HUDEP-2 (cell line): ENCODE results near the gene RPL39.
"Not testable (repeated sequence)": the region's sequence is repeated elsewhere in the genome, so short reads cannot be mapped to it uniquely, and the experiment has no call there.

Source experiments
- DNase-seq, 76 experiments: peaks; one replicate each; lab custom pipeline; 2025; ENCODE audit not compliant: unreplicated experiment in 76 of 76; lab: John Stamatoyannopoulos, UW

RPL39 gene

DNA sequence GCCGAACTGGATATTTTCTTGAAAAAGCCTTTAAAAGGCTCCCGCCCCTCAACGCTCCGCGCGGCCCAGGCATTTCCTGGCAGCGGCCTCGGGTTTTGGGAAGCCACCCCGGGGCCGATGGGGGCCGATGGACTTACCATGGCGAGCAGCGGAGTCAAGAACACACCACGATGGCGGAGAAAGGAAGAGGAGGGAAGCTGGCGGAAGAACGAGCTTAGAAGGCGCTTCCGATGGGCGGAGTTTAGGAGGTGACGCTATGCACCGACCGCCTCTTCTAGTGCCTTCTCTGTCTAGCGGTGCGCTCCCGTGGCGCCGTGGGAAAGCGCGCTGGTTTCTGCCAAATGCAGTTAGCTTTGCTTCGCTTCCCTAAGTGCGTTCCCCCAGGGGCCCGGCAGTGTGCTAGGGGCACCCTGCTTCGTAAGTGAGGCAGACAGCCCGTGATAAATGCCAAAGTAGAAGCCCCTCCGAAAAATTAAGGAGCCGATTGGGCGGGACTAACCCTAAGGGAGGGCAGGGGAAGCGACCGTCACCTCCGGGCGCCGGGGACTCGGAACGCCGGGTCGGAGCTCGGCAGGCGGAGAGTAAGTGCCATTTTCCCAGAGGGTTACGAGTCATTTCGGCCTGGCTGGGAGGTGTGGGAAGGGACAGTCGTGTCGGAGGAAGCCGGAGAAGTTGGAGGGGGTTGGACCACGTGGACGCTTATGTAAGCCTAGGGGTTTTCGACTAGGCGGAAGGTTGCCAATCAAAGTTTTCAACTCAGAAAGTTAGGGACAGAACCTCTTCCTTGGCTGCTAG lies at the start of gene RPL39:
RPL39 (minus strand) TSS at position 194 of the 795 bp plus-strand sequence; CDS start at position 140, 54 bp downstream.
- DNase-seq: peak in 75 of 76 experiments; percentile 1 to 77 (median 60)

DNA sequence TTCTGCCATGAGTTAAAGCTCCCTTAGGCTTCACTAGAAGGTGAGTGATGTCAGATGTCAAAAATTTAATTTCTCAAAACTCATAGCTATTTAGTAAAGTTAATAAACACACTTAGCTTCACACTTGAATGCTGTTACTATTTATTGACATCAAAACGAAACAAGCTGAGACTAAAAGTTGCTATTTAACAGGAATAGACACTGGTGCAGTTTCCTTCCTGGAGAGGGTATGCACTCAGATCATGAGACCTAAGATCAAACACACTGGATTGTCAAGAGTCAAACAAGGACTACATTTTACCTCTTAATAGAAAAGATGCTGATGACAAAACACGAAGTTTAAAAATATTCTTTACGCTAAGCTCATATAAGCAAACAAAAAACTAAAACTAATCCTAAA lies 42.5 kb upstream of the RPL39 start:
- DNase-seq: no peak

DNA sequence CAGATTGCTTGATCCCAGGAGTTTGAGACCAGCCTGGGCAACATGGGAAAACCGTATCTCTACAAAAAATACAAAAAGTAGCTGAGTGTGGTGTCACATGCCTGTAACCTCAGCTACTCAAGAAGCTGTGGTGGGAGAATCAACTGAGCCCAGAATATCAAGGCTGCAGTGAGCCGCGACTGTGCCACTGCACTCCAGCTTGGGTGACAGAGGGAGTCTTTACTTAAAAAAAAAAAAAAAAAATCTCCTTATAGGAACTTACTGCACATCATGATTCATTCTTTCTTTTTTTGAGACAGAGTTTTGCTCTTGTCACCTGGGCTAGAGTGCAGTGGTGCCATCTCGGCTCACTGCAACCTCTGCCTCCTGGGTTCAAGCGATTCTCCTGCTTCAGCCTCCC lies 37.0 kb upstream of the RPL39 start:
- no peak for DNase-seq

DNA sequence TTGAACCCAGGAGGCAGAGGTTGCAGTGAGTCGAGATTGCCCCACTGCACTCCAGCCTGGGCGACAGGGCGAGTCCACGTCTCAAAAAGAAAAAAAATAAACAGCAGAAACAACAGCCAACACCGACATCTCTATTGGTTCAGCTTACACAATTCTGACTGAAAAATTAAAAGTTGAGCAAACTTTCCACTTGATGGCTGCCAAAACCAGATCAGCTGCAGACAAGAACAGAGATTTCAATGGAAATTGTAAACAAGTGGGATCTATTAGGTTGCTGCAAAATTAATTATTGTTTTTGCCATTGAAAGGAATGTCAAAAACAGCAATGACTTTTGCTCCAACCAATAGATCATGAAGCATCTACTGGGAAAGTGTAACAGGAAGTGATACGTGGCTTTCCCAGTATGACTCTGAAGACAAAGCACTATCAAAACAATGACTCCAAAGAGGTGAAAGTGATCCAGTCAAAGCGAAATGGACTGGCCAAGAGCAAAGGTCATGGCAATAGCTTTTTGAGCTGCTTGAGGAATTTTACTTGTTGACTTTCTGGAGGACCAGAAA lies 35.0 kb upstream of the RPL39 start:
- DNase-seq: no peak

DNA sequence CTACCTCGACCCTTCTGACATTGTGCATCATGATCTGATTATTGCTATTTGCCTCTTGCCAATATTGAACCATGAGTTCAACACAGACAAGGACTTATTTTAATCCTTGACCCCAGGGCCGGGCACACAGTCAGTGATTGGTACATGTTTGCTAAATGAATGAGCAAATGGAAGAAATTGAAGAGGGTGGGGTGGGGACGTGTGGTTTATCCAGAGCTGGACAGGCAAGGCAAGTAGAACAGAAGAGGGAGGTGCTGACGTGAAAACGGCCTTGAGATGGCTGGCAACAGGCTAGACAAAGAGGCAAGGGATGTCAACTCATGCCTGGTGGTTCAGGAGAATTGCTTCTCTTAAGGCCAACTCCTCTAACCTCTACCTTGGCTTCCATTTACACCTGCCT lies 32.8 kb upstream of the RPL39 start:
- not testable (repeated sequence) for DNase-seq

DNA sequence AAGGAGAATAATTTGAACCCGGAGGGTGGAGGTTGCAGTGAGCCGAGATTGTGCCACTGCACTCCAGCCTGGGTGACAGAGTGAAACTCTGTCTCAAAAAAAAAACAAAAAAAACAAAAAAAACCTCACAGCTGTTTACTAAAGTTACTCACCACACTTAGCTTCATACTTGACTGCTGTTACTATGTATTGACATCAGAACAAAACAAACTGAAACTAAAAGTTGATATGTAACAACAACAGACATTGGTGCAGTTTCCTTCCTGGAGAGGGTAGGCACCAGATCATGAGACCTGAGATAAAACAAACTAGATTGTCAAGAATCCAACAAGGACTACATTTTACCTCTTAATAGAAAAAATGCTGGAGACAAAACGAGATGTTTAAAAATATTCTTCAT lies 30.3 kb upstream of the RPL39 start:
- not testable (repeated sequence) for DNase-seq

DNA sequence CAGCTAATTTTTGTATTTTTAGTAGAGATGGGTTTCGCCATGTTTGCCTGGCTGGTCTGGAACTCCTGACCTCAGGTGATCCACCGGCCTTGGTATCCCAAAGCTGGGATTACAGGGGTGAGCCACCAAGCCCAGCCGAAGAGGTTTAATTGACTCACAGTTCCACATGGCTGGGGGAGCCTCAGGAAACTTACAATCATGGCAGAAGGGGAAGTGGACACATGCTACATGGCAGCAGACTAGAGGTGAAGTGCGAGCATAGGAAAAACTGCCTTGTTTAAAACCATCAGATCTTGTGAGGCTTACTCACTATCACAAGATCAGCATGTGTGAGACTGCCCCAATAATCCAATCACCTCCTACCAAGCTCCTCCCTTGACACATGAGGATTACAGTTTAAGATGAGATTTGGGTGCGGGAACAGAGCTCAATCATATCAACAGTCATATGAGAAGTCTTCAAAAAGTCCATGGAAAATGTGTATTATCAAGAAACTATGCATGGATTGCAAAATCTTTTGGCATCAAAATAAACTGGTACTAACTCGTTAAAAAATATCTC lies 25.8 kb upstream of the RPL39 start:
- no peak for DNase-seq

DNA sequence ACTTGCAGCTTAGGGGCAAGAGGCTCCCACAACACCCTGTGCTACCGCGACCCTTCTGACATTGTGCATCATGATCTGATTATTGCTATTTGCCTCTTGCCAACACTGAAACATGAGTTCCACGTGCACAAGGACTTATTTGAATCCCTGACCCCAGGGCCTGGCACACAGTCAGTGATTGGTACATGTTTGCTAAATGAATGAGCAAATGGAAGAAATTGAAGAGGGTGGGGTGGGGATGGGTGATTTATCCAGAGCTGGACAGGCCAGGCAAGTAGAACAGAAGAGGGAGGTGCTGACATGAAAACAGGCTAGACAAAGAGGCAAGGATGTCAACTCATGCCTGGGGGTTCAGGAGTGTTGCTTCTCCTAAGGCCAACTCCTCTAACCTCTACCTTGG lies 24.9 kb upstream of the RPL39 start:
- DNase-seq: no peak

DNA sequence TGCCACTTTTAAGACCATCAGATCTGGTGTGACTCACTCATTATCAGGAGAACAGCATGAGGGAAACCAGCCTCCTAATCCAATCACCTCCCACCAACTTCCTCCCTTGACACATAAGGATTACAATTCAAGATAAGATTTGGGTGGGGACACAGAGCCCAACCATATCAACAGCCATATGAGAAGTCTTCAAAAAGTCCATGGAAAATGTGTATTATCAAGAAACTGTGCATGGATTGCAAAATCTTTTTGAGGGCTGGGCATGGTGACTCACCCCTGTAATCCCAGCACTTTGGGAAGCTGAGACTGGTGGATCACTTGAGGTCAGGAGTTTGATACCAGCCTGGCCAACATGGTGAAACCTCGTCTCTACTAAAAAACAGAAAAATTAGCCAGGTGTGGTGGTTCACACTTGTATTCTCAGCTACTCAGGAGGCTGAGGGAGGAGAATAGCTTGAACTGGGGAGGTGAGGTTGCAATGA lies 17.8 kb upstream of the RPL39 start:
- peak in 45 of 76 experiments; percentile 0 to 79 (median 17) for DNase-seq

DNA sequence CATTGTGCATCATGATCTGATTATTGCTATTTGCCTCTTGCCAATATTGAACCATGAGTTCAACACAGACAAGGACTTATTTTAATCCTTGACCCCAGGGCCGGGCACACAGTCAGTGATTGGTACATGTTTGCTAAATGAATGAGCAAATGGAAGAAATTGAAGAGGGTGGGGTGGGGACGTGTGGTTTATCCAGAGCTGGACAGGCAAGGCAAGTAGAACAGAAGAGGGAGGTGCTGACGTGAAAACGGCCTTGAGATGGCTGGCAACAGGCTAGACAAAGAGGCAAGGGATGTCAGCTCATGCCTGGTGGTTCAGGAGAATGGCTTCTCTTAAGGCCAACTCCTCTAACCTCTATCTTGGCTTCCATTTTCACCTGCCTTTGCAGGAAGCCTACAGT lies 17.0 kb upstream of the RPL39 start:
- not testable (repeated sequence) for DNase-seq

DNA sequence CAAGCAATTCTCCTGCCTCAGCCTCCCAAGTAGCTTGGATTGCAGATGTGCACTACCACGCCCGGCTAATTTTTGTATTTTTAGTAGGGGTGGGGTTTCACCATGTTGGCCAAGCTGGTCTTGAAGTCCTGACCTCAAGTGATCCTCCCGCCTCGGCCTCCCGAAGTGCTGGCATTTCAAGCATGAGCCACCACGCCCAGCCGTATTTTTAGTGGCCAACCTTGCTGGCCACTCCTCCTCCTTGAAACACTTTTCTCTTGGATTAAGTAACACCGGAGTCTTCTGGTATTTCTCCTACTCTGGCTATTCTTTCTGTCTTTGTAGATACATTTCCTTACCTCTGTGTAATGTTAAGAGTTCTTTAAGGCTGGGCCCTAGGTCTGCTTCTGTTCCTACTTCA lies 11.1 kb upstream of the RPL39 start:
- no peak for DNase-seq

DNA sequence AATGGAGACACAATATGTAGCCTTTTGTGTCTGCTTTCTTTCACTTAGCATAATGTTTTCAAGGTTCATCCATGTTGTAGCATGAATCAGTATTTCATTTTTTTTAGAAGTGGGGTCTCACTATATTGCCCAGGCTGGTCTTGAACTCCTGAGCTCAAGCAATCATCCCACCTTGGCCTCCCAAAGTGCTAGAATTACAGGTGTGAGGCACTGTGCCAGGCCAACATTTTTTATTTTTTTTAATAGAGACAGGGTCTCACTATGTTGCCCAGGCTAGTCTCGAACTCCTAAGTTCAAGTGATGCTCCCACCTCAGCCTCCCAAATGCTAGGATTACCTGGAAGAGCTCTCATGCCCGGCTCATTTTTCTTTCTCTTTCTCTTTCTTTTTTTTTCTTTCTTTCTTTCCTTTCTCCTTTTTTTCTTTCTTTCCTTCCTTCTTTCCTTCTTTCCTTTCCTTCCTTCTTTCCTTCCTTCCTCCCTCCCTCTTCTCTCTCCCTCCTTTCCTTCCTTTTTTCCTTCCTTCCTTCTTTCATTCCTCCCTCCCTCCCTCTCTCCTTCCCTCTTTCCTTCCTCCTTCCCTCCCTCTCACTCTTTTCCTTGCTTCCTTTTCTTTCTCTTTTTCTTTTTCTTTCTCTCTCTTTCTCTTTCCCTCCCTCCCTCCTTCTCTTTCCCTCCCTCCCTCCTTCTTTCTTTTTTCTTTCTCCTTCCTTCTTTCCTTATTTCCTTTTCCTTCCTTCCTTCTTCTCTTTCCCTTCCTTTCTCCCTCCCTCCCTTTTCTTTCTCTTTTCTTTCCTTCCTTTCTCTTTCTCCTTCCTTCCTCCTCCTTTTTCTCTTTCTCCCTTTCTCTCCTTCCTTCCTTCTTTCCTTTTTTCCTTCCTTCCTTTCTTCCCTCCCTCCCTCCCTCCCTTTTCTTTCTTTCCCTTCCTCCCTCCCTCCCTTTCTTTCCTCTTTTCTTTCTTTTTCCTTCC lies 10.1 kb upstream of the RPL39 start:
- no peak for DNase-seq

DNA sequence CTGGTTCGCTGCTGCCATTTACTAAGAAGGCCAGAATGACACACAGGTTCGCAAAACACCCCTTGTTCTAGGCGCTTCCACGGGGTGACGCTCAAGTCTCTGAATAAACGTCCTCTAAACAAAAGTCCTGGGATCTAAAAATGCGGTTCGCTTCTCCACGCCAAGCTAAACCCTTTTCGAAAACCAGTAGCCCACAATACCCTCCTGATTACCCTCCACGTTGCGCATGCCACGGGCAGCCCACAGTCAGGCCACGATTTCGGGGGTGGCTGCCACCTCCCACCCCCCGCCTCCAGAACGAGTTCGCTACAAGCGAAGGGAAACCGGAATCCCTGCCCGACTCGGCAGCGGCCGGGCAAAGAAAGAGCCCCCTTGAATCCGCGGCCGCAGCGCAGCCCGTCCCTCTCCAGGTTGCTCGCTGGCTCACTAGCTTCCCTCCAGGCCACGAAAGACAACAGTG lies 423 bp downstream of the RPL39 start:
- peak in 17 of 76 experiments; percentile 1 to 46 (median 8) for DNase-seq

DNA sequence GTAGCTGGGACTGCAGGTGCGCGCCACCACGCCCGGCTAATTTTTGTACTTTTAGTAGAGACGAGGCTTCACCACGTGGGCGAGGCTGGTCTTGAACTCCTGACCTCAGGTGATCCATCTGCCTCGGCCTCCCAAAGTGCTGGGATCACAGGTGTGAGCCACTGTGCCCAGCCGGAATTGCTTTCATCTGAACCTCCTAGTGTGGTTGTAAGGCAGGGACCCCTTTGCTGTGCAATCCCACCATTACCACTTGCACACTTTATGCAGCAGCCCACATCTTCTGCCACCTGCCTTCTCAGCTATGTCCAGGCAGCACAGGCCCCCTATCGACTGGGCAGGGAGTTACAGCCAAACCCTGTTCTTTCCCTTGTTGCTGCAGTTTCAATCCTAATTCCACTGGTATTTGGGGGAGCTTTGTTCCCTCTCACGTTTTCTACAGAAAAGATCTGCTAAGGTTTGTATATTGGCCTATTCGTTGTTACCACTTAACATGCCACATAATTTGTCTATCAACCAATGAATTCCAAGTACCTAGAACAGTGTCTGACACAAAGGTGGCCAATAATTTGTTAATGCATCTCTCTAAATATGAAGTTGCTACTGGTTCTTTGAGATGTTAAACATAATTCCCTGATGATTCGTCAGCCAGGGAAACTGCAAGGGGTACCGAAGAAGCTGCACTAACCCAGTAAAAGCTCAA lies 6.5 kb downstream of the RPL39 start:
- peak in 44 of 76 experiments; percentile 0 to 46 (median 8) for DNase-seq

DNA sequence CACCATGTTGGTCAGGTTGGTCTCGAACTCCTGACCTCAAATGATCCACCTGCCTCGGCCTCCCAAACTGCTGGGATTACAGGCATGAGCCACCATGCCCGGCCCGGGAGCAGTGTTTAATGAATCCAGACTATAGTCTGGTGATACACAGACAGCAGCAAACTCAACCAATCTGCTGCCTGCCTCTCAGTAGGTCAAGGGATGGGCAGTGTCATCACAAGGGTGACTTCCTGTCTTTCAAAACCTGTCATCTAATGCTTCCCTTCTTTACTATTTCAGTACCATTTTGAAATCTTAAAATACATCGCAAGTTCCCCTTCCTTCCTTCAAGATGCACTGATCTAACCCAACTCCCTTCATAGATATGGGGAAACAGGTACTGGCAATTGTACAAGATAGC lies 8.4 kb downstream of the RPL39 start:
- no peak for DNase-seq

DNA sequence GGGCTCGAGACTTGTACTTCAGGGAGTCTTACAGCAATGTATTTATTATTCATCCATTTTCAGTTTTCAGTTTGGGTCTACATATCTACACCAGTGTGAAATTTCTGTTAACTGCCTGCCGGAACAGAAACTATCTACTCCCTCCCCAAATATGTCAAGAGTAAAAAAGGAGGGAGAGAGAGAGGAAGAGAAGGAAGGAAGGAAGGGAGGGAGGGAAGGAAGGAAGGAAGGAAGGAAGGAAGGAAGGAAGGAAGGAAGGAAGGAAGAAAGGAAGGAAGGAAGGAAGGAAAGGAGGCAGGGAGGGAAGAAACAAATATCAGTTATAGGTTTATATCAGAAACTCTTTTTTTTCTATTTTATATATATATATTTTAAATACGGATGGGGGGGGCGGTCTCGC lies 12.6 kb downstream of the RPL39 start:
- no peak for DNase-seq

DNA sequence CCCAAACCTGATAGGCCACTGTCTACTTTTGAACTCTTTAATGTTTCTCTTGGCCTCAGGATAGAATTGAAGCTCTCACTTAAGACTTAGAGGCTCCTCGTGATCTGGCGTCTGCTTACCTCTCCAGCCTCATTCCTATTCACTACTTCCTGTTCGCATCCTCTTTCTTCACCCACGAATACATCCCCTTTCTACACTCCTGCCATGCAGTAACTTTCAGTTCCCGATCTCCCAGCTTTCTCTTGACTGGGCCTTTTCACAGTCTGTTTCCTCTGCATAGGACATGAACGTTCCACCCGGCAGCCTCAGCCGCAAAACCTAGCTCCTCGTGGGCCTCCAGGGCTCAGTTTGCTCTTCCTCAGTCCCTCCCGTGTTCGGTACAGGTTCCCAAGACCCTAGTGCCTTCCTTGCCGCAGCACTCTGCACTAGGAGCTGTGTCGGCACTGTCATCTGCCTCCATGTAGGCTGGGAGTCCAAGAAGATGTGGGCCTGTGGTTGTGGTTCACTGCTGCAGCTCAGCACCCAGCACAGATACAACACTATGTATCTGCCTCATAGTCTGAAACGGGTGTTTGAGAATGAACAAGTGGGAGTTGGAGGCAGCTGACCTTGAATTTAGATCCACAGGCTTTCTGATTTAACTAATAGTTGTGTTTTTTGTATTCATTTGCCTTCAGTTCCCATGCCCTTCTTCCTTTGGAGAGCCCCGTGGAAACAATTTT lies 15.8 kb downstream of the RPL39 start:
- no peak for DNase-seq

DNA sequence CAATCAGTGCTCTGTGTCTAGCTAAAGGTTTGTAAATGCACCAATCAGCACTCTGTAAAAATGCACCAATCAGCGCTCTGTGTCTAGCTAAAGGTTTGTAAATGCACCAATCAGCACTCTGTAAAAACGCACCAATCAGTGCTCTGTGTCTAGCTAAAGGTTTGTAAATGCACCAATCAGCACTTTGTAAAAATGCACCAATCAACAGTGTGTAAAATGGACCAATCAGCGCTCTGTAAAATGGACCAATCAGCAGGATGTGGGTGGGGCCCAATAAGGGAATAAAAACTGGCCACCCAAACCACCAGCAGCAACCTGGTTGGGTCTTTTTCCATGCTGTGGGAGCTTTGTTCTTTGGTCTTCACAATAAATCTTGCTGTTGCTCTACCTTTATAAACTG lies 22.0 kb downstream of the RPL39 start:
- DNase-seq: not testable (repeated sequence)

DNA sequence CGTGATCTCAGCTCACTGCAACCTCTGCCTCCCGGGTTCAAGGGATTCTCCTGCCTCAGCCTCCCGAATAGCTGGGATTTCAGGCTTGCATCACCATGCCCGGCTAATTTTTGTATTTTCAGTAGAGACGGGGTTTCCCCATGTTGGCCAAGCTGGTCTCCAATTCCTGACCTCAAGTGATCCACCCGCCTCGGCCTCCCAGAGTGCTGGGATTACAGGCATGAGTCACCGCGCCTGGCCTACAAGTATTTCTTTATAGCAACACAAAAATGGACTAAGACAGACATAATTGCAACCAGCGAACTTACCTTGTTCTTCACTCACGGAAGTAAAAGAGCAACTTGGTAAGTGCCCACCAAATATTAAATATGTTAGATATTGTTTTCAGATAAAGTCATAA lies 23.0 kb downstream of the RPL39 start:
- DNase-seq: not testable (repeated sequence)
